Measurements from ENCODE around the gene SLC1A2.

SLC1A2 gene

DNA sequence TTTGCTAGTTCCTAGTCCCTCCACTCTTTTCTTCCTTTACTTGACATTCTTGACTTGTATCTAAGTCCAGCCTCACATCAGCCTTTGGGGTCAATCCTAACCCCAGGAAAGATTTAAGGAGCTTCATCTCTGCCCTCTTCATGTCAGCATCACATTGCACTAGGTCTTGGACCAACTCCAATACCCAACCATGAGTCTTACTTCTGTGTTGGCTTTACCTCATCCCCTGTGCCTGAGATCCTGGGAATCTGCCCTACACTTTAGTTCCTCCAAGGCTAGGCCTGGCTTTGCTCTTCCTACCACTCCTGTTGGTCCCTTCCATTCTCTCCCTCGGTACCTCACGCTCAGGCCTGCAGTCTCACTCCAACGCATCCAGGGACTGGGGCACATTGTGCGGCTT lies 117.0 kb downstream of the SLC1A2 start:
- DNase-seq (ENCODE audit: low read depth): no peak

DNA sequence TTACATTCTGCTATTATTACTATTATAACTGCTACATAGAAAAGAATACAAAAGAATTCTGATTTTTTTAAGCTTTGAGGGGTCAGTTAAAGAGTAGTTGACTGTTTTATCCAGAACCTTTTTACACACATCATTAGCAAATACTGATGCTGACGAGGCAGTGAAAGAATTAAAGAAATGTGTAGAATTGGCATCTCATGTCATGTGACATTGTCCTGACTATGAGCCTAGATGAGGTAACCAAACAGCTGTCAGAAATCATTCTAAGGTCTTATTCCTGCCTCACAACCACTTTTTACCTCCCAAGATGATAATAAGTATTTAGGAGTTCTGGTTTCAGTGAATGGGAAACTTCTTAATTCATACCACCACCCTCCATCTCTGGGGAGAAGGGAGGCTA lies 121.0 kb downstream of the SLC1A2 start:
- no peak for DNase-seq (ENCODE audit: low read depth)

DNA sequence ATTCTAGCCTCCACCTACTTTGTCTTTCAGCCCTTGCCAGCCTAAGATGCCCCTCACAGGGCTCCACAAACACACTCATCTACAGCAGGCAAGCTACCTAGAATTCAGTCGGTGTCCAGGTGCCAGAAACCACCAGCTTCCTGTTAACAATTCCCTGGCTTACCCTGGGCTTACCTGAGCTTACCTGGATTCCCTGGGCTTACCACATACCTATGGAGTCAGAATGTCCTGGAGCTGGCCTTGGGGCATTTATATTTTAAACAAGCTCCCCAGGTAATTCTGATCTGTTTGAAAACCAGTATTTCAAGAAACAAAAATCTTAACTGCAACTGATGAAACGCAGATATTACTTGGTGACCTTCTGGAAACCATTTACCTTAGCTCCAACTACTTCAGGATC lies 123.6 kb downstream of the SLC1A2 start:
- no peak for DNase-seq (ENCODE audit: low read depth)

DNA sequence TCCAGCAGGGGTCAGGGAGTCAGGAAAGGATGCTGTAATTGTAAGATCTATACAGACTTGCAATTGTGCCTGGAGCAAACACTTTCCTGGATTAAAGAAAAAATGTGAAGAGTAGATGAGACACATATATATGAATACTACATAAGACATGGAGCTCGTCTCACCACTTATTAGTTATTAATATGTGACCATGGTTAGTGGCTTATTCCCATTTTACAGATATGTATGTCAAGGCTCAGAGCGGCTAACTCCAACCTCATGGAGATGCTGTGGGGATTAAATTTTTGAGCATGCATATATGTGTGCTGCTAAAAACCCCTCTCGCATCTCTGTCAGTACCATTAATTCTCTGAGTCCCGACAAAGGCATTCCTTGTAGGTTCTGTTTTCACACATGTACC lies 125.7 kb downstream of the SLC1A2 start:
- no peak for DNase-seq (ENCODE audit: low read depth)

DNA sequence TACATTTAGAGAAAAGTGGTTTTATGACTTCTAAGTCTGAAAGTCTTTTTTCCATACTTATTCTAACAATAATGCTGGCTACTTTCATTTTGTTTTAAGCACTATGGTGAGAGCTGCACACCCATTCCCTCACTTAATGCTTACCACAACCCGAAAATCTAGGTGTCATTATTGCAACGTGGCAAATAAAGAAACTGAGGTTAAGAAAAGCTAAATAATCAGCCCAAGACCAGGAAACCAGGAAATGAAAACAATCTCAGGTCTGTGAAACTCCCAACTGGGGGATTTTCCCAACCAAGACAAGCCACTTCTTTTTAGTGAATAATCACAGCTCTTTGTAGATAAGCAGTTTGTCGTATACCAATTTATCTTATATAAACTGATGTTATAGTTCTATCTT lies 126.3 kb downstream of the SLC1A2 start:
- no peak for DNase-seq (ENCODE audit: low read depth)

DNA sequence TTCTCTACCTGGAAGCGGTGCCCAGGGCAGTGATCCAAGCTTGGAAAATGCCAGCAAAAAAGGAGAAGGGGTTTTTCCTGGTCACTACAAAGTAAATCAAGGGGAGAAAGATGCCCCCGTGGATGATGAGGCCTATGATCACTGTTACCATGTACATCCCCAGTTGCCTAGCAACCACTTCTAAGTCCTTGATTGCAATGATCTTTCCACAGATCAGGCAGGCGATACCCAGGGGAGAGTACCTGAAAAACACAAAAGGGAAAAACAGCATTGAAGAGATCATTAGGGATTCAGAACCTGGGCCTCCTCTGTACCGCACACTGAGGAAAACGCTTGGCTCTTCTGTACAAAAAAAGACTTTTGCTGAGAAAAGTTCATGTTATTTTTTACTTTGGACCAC lies 127.1 kb downstream of the SLC1A2 start:
- no peak for DNase-seq (ENCODE audit: low read depth)

DNA sequence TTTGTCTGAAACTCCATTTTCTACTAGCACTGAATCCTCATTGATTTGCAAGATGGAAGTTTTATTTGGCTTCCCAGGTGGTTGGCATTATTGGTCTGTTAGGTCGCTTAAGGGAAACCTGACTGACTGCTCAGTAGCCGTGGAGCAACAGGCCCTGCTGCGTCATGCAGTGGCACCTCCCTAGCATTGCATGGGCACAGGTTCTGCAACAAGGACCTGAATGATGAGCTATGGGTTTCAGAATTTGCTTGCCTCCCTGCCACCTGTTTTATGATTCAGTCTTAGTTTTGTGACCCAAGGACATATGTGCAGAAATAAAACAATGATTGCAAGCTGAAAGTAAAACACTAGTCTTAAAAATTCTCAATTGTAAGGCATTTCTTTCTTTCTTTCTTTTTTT lies 128.5 kb downstream of the SLC1A2 start:
- DNase-seq (ENCODE audit: low read depth): no peak

DNA sequence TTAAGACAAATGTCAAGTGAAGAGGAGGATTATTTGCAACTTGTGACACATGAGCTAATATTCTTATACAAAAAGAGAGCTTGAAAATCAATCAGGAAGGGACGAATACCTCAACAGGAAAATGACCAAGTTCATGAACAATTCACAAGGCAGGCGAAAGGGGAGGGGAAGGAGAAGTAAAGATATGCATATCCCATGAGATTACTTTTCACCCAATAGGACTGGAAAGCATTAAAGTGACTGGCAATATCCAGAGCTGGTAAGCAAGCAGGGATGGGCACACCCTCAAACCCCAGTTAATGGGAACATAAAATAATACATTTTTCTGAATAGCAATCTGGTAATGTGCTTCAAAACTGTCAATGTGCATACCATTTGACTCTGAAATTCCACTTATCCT lies 129.5 kb downstream of the SLC1A2 start:
- no peak for DNase-seq (ENCODE audit: low read depth)

DNA sequence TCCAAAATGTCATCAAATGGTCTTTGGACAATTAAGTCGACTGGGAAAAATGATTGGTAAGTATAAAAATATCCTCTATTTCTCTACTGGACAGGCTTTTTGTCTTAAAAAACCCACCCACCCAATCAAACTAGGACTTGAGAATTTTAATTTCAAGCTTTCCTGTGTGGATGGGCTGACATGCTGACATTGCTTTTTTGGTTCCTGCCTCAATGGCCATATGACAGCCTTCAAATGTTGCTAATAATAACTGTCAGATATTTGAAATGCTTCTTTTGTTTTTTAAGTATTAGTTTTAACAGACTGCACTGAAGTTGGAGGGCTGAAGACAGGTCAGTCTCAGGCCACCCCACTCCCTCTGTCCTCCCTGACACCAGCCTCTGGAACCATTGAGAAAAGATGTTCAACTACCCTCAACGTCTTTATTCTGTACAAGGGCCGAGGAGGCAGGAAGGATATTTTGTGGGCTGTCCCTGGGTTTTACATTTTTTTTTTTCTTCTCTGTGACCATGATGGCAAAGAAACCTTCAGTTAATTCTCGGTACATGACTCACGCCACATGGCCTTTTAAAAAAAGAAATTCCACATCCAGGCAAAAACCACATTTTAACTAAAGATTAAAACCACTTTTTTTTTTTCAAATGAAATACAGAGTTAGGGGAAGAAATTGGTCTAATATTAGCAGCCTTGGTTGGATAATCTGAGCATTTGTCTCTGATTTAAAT lies 130.4 kb downstream of the SLC1A2 start:
- no peak for DNase-seq (ENCODE audit: low read depth)

DNA sequence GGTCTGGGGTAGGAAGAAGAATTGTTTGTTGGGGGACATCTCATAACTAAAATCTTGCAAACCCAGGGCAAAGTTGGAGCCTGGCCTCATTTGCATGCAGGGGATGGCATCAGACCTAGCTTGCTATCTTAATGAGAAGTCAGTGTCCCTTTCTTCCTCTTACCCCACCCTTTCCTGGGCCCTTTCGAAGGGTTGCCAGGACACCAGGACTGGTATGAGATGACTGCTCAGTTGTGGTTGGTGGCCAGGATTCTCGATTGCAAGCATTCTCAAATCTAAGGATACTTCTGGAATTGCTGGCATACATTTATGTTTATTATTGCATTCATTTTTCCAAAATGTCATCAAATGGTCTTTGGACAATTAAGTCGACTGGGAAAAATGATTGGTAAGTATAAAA lies 131.0 kb downstream of the SLC1A2 start:
- no peak for DNase-seq (ENCODE audit: low read depth)

DNA sequence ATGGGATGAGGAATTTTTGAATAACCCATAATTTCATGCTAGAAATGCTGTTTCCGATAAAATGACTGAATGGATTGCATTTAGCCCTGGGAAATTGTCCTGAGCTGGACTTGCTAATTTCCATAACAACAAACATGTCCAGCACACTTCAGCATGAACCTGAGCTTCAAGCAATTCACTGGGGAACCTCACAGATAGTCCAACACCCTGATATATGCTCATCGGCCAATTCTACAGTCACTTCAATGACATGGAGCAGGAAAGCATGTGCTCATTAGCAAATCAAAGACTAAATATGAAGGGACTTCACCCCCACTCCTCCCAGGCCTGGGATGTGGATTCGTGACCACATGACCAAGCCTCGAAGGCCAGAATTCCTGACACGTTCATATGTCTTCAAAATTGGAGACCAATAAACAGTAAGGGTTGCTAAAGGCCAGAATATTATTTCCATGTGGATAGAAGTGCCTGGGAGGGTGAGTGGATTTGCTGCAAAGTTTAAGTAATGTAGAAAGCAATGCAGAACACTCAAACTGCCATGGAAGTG lies 131.9 kb downstream of the SLC1A2 start:
- DNase-seq (ENCODE audit: low read depth): no peak

DNA sequence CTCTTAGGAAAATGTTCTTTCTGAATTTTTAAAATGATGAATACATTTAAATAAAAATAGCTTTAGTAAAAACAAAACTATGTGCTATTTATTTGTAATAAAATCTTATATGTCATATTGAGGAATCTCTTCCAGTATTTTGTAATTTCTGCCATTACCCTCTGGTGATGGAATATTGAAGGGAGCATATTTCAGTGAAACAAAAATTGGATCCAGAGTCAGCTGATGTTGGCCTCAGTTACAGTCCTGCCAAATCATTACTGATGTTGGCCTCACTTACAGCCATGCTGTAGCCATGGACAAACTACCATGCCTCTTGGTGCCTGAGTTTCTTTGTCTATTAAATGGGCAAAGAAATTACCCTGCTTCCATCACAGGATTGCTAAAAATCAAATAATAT lies 133.2 kb downstream of the SLC1A2 start:
- DNase-seq (ENCODE audit: low read depth): no peak

DNA sequence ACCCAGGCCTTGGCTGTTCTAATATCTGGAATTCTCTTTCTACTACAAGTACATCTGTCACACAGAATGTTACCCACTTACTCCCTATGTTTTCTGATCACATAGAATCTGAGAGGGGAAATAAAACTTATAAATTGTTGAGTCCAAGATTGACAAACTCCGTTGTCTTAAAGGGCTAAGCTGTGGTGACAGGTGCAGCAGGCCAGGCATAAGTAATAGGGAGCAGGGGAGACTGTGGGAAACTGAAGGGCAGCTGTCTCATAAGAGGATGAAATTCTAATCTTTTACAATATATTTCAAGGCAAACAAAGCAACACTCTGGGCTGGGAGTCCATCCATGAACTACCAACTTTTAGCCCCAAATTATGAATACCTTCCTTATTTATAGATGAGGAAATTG lies 133.9 kb downstream of the SLC1A2 start:
- no peak for DNase-seq (ENCODE audit: low read depth)

DNA sequence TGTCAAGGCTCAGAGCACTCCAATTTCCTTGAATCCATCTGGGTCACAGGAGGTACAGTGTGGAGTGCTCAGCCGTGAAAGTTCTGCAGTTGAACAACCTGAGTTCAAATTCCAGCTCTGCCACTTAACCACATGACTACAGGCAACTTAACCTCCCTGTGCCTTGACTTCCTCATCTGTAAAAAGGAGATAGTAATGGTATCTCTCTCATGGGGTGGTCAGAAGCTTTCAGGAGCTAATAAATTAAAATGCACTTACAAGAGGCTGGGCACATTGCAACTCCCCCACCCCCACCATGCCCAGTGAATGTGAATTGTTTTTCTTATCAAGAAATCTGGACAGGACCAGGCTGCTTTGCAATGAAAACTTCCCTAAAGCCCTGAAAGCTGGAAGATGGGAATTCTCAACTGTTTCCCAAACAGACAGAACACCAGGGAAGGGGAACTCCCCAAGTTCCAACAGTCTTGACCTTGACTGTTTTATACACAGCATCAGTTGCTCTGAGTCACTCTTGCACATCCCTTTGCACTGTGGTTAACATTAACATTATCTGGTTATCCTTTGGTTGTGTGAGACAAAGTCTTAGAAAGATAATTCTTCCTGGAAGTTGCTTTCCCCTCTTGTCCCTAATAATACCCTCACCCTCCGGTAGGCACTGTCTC lies 137.0 kb downstream of the SLC1A2 start:
- DNase-seq (ENCODE audit: low read depth): no peak

DNA sequence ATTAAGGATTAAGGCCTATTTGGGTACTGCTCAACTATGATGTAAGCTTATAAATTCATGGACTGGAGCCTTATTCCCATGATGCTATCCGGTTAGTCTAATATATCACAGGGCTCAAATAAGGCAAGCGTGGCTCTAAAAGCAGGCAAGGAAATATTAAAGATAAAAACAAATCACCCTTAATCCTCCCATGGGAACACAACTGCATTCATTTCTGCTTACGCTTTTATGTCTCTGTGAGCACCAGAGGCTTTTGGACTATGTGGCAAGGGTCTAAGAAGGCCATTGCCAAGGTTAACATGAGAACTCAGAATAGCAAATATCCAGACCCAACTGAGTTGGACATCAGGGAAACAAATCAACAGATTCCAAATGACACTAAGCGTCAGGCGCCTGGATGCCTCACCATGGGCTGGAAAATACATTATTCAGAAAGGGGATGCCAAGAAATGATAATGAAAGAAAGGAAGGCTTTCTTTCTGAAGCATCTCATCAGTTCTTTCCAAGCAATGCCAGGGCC lies 138.1 kb downstream of the SLC1A2 start:
- no peak for DNase-seq (ENCODE audit: low read depth)

DNA sequence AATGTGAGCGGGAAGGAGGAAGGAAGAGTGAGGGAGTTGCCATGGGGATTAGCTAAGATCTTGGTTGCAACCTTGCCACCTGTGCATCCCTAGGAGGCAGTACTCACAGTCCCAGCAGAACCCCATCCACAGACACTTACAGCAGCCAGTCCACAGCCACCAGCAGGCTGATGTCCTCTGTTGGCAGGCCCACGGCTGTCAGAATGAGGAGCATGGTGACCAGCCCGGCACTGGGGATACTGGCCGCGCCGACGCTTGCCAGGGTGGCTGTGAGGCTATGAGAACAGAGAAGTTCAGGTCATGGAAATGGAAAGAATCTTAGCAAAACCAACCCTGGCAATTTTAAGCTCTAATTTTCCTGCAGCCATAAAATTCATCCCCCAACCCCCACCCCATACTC lies 138.6 kb downstream of the SLC1A2 start:
- no peak for DNase-seq (ENCODE audit: low read depth)

DNA sequence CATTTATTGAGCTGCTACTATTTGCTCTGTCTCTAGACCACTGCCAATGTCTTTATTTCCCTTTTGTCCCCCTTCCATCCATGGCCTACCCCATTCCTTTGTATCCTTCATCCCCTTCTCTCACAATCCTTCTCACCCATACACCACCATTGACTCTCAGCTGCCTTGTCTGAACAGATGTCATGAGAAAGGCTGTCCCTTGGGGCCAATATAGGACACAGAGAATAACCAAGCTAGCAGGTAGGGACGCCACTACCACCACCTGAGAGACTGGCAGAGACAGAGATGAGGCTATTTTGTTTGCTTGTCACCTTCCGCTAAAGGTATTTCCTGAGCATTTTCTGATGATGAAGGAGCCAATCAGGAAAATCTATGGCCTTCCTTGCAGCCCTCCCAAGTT lies 141.5 kb downstream of the SLC1A2 start:
- DNase-seq (ENCODE audit: low read depth): no peak

DNA sequence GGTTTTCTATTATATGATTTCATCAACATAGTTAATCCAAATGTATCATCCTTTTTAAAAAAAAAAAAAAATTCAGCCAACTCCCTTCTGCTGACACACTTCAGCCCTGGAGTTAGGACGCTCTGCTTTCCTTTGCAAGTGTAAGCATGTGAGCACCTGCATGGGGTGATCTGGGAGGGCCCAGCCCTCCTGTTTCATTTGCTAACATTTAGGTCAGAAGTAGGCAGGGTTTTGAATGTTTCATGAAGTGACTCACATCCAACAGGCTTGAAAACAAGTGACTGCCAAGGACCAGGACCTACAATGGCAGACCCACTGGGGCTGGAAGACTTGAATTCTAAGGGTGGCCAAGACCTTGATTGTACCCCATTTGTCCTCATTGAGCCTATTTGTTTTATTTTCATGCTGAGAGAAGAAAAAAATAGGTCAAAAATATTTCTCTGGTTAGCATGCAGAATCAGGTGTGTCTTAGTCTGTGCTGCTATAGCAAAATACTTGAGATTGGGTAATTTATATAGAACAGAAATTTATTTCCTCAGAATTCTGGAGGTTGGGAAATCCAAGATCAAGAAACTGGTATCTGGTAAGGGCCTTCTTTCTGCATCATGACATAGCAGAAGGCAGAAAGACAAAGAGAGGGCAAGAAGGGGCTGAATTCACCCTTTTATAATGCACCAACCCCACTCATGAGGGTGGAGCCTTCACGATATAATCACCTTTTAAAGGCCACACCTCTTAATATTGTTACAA lies 142.8 kb downstream of the SLC1A2 start:
- DNase-seq (ENCODE audit: low read depth): no peak

DNA sequence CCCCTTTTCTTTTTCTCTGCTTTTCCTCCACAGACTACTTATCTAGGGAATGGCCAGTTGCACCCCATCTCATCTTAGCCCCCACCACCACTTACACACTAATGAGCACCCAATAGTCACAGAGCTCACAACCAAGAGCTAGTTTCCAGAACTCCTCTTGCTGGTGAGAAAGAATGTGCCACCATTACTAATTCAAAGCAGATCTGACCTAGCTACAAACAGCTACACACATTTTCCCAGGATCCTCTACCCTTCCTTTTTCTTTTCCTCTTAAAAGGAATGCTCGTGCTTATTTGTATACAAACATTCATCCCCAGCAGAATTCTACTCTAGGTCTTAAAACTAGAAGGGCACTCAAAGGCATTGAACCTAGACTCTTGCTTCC lies 143.6 kb downstream of the SLC1A2 start:
- no peak for DNase-seq (ENCODE audit: low read depth)

DNA sequence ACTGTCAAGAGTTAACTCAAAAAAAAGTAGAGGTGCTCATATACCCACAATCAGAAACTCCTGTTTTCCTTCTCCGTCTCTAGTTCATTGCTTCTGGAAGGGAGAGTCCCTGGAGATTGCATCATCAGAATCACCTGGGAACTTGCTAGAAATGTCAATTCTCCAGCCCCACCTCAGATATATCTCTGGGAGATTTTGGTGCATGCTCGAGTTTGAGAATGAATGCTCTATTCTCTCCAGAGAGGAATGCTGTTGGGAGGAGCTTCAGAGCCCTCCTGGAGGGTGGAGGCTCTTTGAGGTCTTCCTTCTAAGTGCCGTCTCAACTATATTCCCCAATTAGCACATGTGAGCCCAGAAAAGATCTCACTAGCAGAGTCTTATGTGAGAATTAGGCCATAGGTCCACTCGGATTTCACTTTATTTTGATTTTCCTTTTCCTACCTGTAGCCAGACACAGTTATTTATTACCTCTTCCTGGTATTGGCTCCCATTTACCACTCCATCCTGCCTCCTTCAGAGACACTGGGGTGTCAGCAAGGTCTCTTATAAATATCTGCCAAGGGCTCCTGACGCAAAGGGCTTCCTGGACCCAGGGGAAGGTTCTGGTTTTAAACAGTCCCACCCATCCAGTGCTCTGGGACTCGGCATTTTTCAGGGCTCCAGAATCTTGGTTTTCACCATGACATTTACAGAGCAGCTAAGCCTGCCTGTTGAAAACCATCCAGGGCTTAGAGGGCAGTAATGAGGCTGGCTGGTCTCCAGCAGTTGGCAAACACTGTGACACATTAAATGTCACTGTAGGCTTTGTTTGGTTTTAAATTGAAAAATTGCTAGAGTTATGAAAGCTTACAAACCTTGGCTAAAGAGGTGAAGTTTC lies 144.2 kb downstream of the SLC1A2 start:
- no peak for DNase-seq (ENCODE audit: low read depth)

DNA sequence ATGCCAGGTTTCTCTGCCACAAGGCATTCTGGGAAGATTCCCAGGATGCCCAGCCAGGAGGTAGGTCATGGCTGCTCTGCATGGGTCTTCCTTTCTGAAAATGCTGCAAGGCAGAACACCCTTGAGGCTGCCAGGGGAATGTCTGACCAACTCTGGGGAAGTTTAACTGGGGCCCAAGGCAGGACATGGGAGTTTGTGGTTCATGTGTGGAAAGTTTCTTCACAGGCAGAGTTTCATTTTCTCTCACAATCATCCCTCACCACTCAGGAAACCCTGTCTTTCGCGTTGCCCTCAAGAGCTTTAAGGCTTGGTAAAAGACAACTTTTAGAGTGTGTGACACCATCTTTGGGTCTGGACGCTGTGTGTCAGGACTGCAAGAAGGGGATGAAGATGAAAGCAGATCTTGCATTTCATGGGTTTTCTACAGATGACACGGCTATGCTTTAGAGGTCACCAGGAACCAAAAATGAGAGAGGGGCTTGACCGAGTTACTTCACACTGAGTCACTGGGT lies 146.9 kb downstream of the SLC1A2 start:
- DNase-seq (ENCODE audit: low read depth): no peak

DNA sequence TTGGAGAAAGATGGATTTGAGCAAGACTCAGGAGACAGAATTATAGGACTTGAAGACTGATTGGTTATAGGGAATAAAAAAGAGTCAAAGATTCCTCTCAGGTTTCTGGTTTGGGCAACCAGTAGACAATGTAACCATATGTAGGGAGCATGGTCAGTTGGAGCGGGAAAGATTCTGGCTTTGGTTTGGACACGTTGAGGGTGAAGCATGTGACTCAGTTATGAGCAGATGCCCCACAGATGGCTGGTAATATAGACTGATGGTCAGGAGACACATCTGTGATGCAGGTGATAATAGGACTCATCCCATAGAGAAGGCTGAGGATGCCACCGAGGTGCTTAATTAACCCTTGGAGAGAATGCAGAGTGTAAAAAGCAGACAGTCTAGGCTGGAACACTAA lies 148.3 kb downstream of the SLC1A2 start:
- no peak for DNase-seq (ENCODE audit: low read depth)

Measured in GM04504 (cell line).